NCI-H748 treated with DMSO at 0.1 percent for 48 hours (cell line): ENCODE data around the gene BNC1.

Experiments used
- DNase-seq: peaks from one replicate; lab custom pipeline; 2025; lab: John Stamatoyannopoulos, UW

BNC1 gene, protein sequence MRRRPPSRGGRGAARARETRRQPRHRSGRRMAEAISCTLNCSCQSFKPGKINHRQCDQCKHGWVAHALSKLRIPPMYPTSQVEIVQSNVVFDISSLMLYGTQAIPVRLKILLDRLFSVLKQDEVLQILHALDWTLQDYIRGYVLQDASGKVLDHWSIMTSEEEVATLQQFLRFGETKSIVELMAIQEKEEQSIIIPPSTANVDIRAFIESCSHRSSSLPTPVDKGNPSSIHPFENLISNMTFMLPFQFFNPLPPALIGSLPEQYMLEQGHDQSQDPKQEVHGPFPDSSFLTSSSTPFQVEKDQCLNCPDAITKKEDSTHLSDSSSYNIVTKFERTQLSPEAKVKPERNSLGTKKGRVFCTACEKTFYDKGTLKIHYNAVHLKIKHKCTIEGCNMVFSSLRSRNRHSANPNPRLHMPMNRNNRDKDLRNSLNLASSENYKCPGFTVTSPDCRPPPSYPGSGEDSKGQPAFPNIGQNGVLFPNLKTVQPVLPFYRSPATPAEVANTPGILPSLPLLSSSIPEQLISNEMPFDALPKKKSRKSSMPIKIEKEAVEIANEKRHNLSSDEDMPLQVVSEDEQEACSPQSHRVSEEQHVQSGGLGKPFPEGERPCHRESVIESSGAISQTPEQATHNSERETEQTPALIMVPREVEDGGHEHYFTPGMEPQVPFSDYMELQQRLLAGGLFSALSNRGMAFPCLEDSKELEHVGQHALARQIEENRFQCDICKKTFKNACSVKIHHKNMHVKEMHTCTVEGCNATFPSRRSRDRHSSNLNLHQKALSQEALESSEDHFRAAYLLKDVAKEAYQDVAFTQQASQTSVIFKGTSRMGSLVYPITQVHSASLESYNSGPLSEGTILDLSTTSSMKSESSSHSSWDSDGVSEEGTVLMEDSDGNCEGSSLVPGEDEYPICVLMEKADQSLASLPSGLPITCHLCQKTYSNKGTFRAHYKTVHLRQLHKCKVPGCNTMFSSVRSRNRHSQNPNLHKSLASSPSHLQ

DNA sequence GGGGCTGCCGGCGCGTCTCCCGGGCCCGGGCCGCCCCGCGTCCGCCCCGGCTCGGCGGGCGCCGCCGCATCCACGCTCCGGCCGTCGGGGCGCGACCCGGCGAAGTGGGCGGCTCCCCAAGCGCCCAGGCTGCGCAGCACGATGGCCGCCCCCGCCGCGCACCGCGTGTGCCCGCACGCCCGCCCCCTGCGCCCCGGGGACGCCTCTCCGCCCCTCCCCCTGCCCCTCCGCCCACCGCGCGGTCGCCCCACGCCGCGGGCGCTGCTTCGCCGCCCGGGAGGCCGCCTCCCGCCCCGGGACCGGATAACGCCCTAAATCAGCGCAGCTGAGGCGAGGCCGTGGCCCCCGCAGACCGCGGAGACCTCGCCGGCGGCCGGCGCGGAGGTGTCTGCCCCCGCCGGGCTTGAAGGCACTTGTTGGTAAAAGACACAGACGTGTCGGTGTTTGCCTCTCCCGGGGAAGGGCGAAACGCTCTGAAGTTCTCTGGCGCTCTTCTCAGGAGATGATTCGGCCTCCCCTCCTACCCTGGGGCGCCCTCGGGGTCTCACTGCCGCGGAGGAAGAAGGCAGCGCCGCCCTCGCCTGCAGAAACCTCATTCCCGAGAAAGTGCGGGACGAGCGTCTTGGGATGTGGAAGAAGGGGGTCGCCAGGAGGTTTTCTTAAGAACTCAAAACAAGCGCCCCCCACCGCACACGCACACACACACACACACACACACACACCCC, at the start of gene BNC1:
Gene BNC1, minus strand, starts transcription at position 106 of the 725 bp plus-strand sequence. Its CDS starts 36 bp downstream, at position 70.
- DNase-seq: no peak

DNA sequence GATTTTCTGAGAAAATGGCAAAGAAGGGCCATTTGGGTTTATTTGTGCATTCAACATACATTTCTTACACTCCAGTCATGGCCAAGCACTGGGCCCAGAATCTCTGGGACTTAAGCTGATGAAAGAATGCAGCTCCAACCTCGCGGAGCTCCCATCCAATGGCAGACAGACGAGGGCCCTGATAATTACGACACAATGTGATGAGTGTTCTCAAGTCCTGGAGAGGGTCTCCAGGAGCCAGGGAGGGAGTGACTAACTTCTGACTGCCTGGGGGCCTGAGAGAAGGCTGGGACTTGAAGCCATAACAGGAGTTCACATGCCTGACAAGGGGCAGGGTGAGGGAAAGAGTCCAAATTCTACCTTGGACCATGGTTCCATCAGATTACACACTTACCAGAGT, 42.6 kb upstream of the BNC1 start:
- no peak for DNase-seq

DNA sequence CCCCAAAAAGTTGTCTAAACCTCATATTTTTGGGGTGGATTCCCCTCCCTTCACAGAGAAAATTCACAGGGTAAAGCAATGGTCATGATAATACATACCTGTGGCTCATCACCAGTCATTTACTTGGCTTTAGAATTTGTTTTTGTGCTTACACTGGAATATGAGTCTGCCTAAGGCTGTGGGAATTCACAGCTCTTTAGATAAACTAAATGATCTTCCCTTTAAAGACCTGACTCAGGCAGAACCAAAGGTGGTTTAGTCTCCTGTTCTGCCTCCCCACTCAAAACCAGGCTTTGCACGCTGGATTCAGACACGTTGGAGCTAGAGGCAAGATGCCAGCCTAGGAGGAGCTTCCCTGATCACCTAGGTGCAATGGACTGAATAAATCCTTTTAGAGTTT, 40.3 kb upstream of the BNC1 start:
- DNase-seq: no peak

DNA sequence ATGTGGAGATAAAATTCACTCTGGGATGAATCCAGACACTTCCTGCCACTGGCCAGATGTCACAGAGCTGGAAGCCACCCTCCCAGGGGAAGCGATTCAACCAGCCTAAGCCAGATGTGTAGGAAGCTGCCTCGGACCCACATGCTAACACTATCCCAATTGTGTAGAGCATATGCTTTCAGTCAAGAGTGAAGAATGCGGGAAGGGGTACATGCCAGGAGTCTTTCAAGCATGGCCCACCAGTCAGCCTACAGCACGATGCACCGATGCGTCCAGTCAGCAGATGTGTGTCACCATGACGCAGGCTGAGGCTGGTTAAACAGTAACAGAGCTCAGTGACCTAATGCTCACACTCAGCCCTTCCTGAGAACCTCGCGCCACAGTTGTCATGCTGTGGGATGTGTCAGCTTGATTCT, 38.8 kb upstream of the BNC1 start:
- no peak for DNase-seq

DNA sequence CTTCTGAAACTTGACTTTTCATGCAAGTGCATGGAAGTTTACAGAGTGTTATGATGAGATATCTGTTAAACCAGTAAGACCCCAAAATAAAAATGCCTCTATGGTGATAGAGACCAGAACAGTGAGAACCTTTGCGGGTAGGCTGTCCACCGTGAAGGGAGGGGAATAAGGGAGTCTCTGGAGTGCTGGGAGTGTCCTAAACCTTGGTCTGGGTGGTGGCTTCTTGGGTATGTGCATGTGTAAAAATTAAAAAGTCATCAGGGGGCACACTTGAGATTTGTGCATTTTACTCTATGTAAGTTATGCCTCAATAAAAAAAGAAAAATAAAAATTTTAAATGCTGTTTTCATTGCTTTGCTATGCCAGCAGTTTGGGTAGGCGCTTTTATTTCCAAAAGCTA, 38.2 kb upstream of the BNC1 start:
- no peak for DNase-seq

DNA sequence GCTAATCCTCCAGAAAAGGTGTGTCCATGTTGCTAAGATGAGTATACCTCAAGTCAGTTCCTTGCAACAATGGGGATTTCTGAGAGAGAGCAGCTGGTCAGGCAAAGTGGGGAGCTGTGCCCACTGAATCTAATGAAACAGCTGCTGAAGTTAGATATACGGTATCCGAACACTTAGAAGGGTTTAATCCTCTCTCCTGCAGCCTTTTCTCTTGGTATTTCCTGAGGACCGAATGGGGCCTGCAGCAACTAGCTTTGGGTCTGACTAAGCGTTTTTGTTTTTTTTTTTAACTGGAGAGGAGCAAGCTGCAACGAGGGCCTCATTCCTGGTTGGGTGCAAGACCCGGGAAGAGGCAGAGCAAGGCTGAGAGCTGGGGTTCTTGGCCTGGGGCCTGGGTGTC, 37.6 kb upstream of the BNC1 start:
- DNase-seq: no peak

DNA sequence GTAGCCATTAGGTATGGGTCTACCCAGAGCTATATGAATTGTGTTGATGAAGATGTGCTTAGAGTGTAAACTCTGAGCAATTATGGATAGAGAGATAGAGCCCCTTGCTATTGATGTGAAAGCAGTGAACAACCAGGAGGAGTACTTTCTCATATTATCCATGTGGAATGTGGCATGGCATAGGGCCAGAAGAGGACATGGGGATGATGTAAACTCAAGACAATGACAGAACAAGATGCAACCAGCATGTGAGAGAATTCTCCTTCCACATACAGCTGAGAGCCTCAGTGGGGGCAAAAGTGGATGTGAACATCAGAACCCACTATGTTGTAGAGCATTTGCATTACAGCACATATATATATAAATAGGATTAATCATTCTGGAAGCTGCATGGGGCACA, 36.4 kb upstream of the BNC1 start:
- no peak for DNase-seq

DNA sequence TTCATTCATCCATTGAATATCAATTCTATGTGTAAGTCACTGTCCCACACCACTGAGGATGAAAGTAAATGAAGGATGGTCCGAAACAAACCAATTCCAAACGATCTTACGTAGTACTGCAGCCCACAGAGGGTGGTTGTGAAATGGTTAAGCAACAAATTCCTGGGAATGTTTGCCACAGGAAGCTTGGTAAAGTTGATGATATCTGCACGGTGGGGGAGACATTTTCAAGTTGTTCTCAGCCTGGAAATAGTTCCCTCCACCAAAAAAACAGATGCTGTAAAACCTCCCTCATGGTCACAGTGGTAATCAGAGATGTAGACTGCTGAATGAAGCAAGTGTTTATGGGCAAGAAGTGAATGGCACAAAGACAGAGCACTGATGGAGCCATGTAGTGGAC, 35.9 kb upstream of the BNC1 start:
- DNase-seq: no peak

DNA sequence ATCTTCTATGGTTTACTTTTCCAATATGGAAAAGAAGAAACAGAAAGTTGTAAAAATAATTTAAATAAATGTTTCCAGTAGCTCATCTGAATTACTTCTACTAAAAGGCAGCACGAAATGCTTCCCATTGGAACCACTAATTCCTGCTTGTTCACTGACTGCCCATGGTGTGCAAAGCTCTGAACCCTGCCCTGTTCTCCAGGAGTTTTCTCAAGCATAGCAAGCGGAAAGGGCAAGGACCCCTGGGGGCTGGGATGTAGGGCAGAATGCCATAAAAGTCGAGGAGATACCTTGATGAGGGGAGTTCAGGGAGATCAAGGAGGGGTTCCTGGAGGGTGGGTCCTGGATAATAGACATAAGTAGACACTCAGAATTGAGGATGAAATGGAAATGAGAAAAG, 35.3 kb upstream of the BNC1 start:
- no peak for DNase-seq

DNA sequence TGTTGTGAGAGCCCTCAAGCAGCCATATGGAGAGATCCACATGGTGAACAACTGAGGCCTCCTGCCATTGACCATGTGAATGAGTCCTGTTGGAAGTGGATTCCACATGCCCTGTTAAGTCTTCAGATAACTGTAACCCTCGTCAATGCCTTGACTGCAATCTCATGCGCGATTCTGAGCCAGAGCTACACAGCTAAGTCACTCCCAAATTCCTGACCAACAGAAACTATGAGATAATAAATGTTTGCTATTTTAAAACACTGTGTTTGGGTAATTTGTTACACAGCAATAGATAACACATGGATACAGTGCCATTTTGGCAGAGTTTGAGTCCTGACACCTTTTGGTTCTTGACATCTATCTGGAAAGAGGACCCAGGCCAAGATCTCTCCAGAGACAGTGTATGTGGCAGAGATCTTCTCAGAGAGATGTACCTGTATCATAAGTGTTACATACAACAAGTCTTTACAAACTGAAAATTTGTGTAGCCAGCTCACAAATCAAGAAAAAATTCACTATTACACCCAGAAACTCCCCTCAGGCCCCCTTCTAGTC, 34.5 kb upstream of the BNC1 start:
- DNase-seq: no peak

DNA sequence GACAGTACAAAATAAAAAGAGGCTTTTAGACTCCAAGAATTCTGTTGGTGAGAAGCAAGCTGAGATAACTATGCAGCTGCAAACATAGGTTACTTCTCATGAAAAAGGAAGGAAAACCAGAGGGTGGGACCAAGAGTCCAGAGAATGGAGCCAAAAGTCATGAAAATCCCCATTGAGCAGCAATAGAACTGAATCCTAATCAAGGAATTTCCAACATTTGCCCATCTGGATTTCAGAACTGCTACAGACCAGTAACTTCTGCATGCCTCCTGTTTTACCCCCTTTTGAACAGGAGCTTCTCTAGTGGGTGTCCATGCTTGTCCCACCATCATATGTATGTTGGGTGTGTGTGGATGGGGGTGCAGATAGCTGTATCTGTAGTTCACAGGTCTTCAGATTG, 33.6 kb upstream of the BNC1 start:
- no peak for DNase-seq

DNA sequence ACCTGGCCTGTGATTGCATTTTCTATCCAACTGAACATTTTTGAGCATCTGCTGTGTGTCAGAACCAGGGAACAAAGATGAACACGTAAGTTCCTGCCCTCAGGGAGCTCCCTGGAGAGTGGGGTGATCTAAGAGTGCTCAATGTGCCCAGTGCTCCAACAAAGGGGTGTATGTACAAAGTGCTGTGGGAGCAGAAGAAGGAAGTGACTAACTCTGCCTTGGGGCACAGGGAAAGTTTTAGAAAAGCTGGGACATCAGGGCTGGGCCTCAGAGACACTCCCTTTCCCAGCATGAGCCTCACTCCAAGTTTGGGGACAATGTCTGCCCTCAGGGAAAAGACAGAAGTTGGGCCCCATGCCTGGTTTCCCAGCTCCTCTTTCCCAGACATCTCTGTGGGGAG, 27.6 kb upstream of the BNC1 start:
- no peak for DNase-seq

DNA sequence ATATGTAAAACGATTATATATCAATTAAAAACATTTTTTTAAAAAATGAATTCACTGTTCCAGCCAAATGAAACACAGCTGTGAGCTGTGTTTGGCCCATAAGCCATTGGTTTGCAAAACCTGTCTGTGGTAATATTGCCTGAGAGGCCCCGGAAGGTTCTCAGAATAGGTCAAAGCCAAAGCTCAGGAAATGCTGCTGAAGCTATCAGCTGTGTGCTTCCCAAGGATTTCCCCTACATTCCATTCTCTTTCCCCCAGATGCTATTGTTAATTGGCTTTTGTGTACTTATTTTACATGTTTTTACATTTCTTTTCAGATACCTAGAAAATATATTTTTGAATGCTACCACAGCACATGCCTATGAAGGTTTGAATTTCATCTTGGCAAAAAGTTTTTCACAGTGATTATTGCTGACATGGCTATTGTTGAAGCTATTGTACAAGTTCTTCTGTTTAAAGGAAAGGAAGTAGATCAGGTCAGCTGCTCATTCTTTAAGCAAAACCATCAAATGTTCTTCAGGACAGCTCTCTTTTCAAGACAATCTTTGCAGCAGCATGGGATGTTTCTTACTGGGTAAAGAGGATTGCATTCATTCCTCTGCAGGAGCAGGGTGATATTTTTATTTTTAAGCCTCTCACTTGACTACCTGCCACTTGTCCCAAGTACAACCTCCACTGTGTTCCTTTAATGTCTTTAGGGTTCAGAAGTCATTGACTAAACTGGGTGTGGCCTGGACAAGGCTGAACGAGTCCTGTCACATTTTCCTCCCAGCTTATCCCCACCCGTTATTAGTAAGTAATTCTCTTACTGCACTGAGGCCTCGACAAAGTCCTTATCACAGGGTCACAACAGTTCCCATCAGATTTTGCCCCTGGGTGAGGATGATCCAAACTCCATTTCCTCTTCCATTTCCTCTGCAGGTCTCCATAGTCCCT, 26.3 kb upstream of the BNC1 start:
- DNase-seq: no peak

DNA sequence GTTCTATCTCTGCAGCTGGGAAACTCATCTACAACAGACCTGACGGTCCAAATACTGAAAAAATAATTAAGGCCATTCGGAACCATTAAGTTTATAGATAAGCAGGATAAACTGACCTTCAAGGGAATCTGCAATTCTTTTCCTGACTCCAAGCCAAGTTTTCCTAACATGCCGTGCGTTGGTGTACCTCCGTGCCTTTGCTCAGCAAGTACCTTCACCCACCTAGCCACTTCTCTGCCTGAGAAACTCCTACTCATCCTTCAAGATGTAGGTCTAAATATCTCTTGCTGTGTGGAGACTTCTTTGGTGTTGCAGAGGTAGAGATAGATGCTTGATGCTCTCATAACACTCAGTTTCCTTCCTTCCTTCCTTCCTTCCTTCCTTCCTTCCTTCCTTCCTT, 24.2 kb upstream of the BNC1 start:
- no peak for DNase-seq

DNA sequence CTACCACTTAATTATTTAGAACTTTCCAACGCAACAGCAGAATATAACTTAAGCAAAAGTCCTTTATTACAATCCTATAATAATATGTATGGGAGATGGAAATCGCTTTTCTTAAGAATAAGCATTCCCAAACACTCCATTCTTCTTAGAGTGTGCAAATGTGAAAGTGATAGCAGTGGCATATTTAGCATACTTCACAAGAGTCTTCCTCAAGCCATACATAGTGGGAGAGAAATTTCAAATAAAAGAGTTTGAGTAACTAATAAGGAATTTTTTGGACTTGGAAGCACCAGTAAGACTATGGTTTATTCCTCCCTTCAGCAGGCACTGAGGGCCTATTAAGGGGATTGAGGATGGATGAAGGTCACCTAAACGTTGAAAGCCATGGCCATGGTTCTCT, 22.1 kb upstream of the BNC1 start:
- no peak for DNase-seq

DNA sequence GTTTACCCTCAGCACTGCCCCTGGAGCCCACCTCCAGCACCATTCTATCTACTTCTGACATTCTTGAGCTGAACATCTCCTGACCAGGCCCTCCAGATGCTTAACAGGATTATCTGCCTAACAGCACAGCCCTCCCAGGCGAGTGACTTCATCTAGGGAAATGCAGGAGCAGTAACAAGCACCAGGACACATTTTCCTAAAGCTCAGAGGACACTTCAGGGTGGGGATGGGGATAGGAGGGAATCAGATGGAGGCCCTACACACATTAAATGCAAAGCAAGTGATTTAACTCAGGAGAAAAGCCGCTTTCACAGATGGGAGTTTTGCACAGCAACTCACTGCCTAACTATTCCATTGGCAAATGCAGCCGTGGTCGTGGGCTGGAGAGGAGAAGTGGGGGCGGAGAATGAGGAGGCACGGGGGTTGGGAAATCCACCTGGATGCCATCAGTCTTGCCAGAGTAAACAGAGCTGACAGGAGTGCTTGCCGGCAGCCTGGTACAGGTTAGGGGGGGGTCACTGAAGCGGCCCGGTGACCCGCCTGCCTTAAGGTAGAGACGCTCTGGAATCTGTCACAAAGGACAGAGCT, 21.3 kb upstream of the BNC1 start:
- no peak for DNase-seq

DNA sequence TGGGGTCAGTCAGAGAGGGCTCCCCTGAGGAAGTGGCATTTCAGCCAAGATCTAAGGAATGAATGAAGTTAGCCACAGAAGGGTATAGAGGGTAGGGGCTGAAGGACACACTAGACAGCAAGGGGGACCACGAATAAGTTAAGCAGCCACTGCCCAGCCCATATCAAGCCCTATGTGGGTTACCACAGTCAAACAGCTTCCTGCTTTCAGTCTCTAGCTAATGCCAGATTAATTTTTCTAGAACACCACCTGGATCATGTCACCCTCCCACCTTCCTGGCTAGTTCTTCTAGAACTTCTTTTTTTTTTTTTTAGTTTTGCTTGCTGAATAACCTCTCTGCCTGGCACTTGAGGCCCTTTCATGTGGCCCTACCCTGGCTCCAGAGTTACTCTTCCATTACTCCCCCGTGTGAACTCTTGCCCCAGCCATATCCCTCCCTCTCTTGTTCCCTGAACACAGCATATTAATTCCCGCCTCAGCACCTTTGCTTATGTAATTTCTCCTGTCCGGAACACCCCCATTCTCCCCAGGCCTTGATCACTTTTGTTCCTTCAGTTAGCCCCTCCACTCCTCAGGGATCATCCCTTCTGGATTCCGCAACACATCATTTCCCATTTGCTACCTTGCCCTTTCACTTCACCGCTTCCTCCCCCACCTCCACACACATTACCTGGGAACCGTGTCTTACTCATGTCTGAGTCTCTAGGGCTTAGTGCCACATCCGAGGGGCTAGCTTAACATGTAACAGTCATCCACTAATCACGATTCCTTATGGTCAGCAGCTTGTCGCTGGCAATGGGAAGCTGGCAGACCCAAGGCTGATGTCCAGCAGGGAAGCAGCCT, 20.6 kb upstream of the BNC1 start:
- no peak for DNase-seq

DNA sequence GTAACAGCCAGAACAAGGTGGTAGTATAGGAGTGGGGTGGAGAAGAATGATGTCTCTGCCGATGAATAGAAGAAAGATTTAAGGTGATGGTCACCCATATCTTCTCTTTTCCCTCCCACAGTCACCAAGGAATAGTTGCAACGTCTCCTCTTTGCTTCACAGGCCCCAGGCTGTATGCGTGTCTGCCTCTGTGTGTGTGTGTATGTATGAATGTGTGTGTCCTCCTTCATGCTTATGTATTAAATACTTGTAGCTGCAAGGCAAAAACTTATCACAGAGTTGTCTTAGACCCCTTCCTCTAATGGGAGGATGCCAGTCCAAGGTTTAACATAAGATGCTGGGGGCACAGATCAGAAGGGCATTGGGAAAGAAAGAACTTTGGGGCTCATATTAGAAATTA, 19.1 kb upstream of the BNC1 start:
- no peak for DNase-seq

DNA sequence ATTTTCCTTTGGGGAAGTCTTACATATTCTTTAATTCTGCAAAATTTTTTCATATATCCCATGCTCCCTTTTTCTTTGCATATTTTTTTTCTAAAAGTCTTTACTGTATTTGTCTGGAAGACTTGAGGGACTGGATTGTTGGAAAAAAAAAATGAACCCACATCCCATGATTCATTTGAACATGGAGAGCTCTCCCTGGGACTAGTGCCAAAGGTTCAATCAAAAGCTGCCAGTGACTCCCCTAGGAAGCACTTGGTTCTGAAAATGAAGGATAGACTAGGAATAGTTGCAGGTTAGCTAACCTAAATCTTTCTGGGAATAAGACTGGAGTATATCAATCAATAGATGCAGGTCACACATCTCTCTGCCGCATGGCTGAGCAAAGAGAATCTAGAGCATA, 16.4 kb upstream of the BNC1 start:
- DNase-seq: no peak

DNA sequence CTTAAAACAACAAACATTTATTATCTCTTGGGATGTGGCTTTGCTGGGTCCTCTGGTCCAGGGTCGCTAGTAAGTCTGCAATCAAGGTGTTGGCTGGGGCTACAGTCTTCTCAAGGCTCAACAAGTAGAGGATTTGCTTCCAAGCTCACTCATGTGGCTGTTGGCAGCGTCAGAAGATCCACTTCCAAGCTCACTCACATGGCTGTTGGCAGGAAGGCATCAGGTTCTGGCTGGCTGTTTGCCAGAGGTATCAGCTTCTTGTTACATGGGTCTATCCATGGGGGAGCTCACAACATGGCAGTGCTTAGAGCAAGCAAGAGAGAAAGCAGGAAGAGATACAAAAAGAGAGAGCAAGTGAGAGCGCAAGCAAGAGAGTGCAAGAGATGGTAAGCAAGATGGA, 15.0 kb upstream of the BNC1 start:
- no peak for DNase-seq
